GM12873 (cell line): Measurements from ENCODE around the gene TMEM186.

ENCODE experiments used
- CTCF ChIP-seq: IDR thresholded peaks from 2 replicates; pipeline ENCODE4 v1.5.1; 2012; ENCODE audit warnings: low read depth, mild to moderate bottlenecking, moderate library complexity, low read length, control low read depth; ENCODE audit not compliant: insufficient read depth; ENCODE audit errors: missing control alignments

TMEM186 gene

GRCh38 chr16:8753416-8754054, 43.9 kb downstream of the TMEM186 start:
- TF ChIP-seq CTCF, result no peak

DNA sequence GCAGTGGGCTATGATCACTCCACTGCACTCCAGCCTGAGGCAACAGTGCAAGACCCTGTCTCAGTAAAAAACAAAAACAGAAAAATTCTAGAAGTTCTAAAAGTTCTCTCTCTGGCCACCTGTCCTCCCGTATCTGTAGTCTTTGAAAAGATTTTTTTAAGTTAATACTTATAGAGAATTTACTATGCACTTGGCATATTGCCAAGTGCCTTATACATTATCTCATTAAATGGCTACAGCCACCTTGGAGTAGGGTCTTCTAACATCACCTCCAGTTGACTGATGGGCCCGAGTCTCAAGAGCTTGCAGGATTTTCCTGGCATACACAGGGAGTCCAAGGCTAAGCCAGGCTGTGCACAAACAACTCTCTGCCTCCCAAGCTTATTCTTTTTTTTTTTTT, 44.7 kb downstream of the TMEM186 start:
- TF ChIP-seq CTCF, result no peak

DNA sequence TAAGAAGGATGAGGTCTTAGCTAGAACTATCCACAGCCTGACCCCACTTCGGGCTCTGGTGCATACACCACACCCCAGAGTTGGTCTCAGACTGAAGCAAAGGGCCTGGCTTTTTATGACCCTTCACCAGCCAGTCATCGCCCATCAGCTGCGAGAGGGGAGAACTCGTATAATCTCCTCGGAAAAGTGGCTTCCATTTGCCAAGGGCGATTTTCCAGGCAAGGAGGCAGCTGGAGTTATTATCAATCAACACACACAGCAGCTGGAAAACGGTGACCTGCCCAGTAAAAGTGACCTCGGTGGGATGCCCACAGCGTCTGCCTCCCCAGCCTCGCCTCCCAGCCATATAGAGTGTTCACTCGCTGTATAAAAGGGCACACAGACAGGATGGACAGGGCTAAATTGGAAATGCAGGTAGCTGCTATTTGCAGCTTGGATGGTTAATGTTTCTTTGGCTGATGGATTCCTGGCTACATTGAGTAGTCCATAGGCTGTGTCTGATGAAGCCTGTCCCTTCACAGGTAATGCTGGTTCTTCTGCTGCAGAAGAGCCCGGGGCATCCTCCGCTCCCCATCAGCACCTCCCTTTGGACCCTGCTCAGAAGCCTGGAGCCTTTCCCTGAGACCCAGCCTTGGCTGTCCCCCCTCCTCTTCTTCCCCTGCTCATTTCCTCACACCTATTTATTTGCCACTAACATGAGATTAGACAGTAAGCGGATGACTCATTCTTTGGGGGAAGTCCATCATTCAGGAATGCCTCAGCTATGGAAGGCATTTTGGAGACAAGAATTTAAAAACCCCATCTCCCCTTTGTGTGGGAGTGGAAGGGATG, 45.7 kb downstream of the TMEM186 start:
- TF ChIP-seq CTCF, result no peak
